Stimulated activated naive CD4-positive, alpha-beta T cell (primary cell): ENCODE results near the gene CNOT8.
A peak's percentile ranks its signal among the peaks of the same experiment; 100 is the strongest.
"Not testable (repeated sequence)": the region's sequence is repeated elsewhere in the genome, so short reads cannot be mapped to it uniquely, and the experiment has no call there.

Experiments used
- DNase-seq, 6 experiments: peaks; one replicate each; lab custom pipeline; 2025; lab: John Stamatoyannopoulos, UW

The CNOT8 gene

DNA sequence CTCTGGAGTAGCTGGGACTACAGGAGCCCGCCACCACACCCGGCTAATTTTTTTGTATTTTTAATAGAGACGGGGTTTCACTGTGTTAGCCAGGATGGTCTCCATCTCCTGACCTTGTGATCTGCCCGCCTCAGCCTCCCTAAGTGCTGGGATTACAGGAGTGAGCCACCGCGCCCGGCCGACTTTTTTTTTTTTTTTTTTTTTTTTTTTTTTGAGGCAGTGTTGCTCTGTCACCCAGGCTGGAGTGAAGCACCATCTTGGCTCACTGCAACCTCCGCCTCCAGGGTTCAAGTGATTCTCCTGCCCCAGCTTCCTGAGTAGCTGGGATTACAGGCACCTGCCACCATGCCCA is 22.8 kb upstream of the CNOT8 start:
- DNase-seq, result not testable (repeated sequence)

DNA sequence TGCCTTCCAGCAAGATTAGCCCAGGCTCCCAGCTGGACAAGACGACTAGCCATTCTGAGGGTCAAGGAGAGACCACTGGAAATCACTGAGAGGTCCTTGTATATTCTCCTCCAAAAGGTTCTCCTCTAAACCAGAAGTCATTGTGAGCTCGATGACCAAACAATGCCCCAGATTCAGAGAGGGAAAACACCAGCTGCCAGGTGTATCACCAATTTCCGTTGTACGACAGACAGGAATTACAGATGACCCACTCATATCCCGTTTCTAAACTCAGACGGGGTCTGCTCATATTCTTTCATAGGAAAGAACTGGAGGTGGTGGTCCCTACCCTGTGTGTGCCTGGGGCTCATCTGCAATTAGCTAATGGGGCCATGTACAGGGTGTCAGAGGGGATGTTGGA is 22.2 kb upstream of the CNOT8 start:
- no peak for DNase-seq

DNA sequence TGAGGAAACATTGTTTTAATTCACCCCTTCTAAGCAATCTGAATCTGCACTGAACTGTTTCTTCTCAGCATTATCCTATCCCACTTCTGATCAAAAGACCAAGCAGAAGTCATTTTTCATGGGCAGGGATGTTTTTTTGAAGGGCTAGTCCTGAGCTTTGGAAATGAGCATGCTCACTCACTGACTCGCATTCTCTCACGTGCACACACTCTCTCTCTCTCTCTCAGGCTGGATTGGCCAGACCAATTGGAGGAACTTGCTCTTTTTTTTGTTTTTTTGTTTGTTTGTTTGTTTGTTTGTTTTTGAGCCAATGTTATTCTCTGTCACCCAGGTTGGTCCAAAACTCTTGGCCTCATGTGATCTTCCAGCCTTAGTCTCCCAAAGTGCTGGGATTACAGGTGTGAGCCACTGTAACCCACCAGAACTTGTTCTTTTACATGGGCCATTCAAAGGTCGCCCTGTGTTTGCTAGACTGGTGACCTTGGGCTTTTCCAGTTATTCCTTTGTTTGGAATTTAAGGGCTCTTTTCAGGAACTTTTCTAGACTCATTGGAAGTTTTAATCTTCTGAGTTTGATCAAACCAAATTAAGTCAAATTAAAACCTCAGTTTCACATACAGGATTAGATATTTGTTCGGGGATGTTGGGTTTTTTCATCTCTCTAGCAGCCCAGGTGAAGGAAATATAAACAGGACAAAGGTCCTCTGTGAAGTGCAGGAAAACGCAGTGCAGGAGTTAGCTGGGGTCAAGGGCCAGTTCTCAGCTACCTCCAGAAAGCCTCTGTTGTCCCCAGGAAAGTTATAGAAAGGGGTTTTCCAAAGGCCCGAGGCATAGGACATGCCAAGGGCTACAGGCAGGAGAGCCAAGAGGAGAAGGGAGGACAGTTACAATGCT is 21.2 kb upstream of the CNOT8 start:
- DNase-seq, result no peak

DNA sequence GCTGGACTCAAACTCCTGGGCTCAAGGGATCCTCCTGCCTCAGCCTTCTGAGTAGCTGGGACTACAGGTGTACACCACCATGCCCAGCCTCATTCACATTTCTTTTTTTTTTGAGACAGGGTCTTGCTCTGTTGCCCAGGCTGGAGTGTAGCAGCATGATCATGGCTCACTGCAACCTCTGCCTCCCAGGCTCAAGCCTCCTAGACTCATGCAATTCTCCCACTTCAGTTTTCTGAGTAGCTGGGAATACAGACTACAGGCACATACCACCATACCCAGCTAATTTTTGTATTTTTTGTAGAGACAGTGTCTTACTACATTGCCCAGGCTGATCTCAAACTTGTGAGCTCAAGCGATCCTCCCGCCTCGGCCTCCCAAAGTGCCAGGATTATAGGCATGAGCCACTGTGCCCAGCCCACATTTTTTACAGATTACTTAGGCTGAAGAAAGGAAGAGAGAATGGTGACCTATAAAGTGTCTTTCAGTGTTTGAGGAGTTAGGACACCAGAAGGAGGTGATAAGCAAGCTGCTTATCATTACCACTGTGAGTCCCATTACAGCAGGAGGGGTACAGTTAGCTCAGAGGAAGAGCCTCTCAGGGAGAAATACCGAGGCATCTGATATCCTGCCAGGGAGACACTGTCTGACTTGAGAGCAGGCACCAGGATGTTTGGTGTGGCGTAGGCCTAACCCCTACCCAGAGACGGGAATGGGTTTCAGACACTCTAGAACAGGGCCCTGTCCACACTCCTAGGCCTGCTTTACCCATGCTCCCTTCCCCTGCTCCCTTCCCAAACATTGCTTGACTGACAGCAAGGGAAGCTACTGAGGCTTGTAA is 17.8 kb upstream of the CNOT8 start:
- no peak for DNase-seq

DNA sequence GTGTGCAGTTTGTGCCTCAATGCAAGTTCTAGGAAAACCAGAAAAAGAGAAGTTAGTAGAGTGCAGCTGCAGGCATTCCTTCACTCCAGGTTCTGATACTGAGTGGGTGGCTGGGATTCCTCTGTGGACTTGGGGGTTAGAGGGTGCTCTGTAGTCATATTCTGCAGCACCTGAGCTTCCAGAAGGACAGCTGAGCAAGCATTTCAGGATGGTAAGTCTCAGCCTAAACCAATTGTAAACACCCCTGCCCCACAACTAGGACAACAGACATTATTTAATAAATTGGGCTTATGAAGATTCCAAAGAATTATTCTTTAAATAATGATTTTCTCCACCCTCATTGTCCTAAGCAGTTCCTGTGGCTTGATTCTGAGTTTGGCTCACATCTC is 17.2 kb upstream of the CNOT8 start:
- no peak for DNase-seq

DNA sequence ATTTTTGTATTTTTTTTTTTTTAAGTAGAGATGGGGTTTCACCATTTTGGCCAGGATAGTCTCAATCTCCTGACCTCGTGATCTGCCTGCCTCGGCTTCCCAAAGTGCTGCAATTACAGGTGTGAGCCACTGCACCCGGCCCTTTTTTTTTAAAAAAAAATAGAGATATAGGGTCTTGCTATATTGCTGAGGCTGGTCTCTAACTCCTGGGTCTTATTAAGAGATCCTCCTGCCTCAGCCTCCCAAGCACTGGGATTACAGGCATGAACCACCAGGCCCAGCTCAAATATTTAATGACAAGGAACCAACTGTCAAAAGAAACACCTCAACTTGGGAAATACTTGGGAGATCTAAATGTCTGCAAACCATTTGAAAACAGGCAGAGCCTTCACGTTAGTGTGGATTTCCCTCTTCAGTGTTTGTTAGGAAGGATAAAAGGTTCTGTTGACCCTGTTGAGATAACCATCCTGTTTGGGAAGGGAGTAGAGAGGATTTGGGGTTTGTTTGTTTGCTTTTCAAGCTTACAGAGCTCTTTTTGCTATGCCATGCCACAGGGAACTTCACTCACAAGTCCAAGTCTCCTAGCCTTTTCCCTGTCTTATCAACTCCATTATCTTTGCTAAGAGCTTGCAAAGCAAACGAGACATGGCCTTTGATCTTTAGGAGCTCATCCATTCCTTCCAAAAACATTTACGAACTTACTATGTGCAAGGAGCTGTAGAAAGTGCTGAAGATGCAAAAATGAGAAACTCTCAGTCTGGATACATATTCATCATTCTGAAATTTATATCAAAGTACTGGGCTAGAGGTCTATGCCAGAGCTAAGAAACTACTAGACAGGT is 15.5 kb upstream of the CNOT8 start:
- DNase-seq, result no peak

DNA sequence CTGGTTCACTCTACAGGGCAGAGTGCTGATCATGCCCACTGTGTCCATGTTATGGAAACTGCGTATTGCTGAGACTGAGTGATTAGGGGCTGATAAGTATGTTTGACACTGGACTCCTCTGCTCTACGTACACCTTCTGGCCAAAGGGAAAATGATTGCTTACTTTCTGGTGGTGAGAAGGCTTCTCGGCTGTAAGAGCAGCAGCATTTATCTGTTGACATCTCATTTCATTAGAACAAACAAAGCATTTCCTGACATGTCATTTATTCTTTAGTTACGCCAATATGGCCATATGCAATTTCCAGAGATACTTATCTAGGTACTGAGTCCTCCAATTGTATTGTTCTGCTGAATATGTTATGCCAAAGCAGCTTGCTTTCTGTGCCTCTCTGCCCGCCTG is 13.6 kb upstream of the CNOT8 start:
- DNase-seq, result no peak

DNA sequence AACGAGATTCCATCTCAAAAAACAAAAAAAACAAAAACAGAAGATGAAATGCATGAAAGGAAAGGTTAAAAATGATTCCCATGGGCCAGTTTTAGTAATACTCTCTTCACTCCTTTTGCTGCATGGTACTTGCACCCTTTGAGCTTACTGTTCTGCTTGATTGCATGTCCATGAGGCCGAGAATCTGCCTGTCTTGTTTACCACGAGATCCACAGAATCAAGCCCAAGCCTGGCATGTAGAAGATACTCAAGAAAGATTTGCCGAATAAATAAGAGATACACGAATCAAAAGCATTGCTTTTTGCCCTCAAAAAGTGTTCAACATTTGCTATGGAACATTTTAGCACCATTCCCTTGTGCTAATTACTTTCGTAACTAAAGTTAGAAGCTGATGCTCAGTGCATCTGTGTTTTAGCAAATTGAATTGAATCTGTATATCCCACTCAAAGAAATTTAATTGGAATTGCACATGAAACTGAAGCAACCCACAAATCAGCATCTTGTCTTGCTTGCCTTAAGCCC is 9.1 kb upstream of the CNOT8 start:
- no peak for DNase-seq

DNA sequence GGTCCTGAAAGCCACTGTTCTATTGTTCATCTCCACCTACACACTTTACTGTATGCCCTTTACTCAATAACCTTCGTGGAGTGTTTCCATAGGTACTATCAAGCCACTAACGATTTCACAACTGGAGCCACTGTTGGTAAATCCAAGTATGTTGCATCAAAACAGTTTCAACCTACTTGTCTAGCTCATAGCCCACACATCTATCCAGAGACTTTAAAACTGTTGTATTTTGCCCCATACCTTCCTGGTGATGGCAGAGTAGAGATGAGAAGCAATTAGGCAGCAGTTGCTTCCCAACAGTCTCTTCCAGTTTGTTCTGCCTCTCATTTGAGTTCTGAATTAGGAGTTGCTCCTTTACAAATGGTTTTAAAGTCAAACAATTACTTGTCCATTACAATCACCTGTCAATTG is 8.6 kb upstream of the CNOT8 start:
- DNase-seq, result no peak

DNA sequence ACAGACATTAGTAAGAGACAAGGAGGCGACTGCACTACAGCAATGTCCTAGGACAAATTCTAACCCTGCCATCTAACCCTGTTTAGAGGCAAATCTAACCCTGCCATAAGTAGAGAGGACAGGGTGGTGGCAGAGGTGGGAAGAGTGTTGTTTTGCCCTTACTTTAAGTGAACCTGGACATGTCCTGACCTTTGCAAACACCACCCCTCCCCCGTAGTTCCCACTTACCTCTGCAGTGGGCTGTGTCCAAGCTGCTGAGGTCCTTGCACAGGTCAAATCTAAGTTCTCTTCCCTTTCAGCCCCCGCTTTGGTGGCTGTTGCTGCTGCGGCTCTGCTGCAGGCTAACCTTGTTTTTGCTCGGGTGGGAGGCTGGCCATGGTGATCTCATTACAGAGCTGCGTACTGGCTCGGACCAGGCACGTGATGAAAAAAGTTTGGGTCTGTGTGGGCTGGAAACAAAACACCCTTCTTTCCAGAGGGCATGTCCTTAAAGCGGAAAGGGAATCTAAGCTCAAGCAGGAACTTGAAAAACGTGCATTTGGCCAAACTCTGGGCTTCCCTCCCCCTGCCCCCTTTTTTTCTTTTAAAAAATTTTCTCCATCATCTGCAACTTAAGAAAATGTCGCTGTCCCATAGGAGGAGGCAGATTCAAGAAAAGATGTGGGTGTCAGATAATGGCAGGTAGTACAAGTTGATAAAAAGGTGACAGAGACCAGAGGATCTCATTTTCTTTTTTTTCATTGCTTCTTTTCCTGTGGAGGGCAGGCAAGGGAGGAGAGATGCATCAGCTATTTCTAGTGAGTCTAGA is 8.0 kb upstream of the CNOT8 start, which contains the start of gene FAXDC2:
TSS of gene FAXDC2 (minus strand) at position 349 of the 808 bp plus-strand sequence. CDS start 12,425 bp downstream, outside the sequence.
- DNase-seq, result no peak

DNA sequence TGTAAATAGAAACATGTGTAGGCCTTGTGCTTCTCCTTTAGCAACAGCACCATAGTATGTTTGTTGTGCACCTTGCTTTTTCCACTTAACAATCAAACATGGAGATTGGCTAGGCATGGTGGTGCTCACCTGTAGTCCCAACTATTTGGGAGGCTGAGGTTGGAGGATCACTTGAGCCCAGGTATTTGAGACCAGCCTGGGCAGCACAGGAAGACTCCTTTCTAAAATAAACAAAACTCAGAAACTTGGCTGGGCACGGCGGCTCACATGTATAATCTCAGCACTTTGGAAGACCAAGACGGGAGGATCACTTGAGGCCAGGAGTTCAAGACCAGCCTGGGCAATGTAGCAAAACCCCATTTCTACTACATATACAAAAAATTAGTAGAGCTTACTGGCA is 7.1 kb upstream of the CNOT8 start:
- no peak for DNase-seq

DNA sequence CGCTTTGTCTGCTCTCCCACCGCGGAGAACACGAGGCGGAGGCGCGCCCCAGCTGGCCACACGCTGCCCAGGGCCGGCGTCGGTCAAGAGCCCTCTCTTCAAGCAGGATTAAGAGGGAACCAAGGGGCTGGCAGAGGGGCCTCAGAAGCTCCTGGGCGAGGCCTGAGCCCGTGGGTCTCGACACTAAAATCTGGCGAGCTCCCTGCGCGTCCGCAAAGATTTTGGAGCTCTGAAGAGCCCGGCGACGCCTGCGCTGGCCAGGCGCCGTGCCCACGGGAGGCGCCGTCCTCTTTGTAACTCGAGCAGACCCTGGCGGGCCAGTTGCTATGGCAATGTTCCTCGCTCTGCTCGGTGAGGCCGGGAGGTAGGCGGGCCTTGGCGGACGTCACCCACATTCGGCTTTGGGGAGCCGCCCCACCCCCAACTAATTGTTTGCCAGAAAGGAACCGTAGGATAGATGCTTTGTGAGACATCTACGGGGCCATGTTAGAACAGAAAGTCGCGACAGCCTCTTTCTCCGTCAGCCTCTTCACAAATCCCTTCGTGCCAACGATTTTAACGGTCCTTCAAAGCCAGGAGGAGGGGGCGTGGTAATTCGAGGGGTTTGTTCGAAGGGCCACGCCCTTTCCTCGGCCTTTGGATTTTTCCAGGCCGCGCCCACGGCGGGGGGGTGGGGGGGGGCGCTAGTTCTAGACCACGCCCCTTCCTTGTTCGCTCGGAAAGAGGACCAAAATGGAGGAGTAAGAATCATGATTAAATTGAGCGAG is 714 bp upstream of the CNOT8 start:
- peak; percentile 86 to 96 (median 92) for DNase-seq

DNA sequence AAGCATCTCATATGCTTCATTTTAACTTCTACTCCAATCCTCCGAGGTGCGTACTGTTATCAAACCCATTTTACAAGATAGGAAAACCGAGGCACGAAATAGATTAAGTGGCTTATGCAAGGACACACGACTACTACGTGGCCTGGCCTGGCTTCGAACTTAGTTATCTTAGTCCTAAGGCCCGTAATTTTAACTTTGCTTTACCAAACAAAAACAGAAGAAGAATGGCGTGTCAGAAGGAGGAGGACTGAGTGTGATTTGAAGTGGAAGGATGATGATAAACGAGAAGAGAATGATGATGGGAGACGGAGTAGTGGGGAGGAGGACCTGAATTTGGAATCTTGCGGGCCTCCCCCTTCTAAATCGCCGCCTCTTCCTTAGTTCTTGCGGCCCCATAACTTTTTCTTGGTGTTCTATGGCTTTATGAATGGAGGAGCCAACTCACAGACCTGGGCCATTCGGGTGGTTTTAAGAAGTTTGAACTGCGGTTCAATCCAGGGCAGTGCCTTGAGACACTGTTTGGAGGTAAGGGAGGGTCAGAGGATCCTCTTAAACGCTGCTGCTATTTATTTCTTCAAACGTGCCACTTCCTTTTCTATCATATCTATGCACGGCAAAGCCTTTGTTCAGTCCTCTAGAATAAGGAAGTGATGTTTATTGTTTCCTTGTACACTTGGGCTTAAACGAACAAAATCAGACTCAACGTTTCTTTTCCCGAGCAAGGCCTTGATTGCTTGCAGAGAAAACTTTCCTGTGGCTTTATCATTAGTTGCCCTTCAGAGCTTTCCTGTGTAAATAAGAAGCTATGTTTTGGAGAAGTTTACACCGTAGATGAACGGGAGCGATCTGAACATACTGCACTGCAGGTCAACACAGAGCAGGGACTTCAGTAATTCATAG is 795 bp downstream of the CNOT8 start:
- peak in 4 of 6 experiments; percentile 11 to 65 (median 34) for DNase-seq

DNA sequence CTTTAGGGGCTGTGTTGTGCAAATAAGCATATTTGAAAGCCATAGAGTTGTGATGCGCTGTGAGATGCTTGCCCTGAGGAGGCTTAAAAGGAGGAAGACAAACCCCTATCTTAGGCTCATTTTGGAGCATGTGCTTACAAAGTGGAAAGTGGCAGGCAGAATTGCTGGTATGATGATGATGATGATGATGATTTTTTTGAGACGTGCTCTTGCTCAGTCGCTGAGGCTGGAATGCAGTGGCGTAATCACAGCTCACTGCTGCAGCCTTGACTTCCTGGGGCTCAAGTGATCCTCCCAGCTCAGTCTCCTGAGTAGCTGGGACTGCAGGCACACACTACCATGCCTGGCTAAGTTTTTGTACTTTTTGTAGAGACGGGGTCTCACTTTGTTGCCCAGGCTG is 1.7 kb downstream of the CNOT8 start:
- peak in 1 of 6 experiments; percentile 2 for DNase-seq

DNA sequence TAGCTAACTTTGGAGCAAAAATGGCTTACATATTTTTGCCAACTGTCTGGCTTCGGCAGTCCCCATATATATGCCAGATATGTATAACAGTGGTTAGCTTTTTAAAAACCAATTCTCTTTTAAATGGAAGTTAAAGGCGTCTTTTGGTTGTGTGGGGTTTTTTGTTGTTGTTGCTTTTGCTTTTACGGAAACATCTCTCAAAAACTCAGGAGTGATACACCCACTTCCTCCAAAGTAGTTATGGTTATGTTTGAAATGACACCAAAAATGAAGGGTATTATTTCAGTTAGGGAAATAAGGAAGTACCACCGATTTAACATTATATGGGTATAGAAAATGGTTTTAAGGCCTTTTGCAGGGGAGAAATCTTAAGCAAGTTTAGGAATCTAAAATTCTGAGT is 2.3 kb downstream of the CNOT8 start:
- DNase-seq, result no peak

DNA sequence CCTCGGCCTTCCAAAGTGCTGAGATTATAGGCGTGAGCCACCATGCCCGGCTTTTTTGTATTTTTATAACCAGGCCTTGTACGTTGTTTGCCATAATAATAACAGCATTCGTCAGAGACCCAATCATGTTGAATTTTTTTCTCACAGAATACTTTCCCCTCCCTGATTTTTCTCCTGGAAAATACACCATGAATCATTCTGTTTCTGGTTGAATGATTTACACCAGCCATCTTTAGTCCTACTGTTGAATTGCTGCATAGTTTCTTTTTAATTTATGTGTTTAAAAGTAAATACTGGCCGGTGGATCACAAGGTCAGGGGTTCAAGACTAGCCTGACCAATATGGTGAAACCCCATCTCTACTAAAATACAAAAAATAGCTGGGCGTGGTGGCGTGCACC is 3.5 kb downstream of the CNOT8 start:
- no peak for DNase-seq

DNA sequence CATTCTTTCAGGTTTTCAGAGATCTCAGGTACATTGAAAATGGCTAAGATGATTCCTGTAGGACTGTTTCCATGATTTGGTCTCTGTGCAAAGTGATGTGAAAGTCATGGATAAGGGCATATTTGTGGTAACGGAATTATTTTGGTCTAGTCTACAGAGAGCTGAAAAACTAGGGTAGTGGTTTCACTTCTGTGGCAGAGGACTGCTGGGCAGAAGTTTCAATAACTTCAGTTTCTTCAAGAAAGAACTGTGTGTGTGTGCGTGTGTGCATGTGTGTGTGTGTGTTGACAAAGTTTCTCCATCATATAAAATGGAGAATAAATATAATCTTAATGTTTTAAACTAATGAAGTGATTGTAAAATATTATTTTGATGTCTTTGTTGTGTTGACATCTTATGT is 4.3 kb downstream of the CNOT8 start:
- no peak for DNase-seq

DNA sequence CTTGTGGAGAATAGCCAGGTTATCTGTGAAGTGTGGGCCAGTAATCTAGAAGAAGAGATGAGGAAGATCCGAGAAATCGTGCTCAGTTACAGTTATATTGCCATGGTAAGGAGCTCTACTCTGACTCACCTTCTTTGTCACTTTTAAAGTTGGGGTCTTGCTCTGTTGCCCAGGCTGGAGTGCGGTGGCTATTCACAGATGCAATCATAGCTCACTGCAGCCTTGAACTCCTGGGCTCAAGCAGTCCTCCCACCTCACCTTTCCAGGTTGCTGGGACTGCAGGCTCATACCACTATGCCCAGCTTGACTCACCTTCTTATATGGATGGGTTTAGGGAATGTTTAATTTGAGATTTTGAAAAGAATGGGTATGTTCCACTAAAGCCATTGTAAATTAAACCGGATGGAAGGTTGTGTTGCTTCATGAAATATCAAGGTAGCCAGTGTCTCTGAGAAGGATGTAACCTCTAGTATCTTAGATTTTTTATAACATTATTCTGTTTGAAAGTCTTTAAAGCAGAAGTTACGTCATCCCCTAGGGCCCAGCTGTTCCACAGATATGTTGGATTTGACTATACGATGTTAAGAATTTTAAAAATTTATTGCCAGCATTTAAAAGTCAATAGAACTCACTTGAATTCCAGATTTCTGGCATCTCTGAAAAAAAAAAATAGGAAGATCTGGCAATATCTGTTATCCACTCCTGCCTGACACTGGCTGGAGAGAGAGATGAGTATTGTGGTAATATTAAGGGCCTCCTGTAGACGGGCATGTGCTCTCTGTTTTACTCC is 5.1 kb downstream of the CNOT8 start:
- DNase-seq, result no peak
